LoVo (cell line): ENCODE results near the gene MAPK10.

Experiments used
- DNase-seq: peaks from one replicate; pipeline ENCODE4 v3.0.0-alpha.2; 2016; ENCODE audit warnings: low spot score

Gene MAPK10

GRCh38 chr4:86278126-86278525 is 81.7 kb downstream of the MAPK10 start:
- DNase-seq: no peak

- no peak for DNase-seq
Observed at GRCh38 chr4:86274642-86275041, 85.2 kb downstream of the MAPK10 start.

GRCh38 chr4:86272669-86273068 is 87.2 kb downstream of the MAPK10 start:
- DNase-seq: no peak

GRCh38 chr4:86271057-86271456 is 88.8 kb downstream of the MAPK10 start:
- DNase-seq: no peak

GRCh38 chr4:86269354-86269753 is 90.5 kb downstream of the MAPK10 start:
- no peak for DNase-seq

GRCh38 chr4:86264241-86264640 is 95.6 kb downstream of the MAPK10 start:
- no peak for DNase-seq

GRCh38 chr4:86261636-86262035 is 98.2 kb downstream of the MAPK10 start:
- DNase-seq: no peak

- no peak for DNase-seq
Observed at GRCh38 chr4:86256086-86256485, 103.8 kb downstream of the MAPK10 start.

GRCh38 chr4:86250619-86251018 is 109.2 kb downstream of the MAPK10 start:
- DNase-seq: no peak

GRCh38 chr4:86250006-86250405 is 109.8 kb downstream of the MAPK10 start:
- no peak for DNase-seq

- DNase-seq: no peak
Observed at GRCh38 chr4:86249074-86249473, 110.8 kb downstream of the MAPK10 start.

- no peak for DNase-seq
Observed at GRCh38 chr4:86247906-86248305, 111.9 kb downstream of the MAPK10 start.

GRCh38 chr4:86247320-86247719 is 112.5 kb downstream of the MAPK10 start:
- no peak for DNase-seq

GRCh38 chr4:86243750-86244149 is 116.1 kb downstream of the MAPK10 start:
- DNase-seq: no peak

- DNase-seq: no peak
Observed at GRCh38 chr4:86242677-86243076, 117.2 kb downstream of the MAPK10 start.

- DNase-seq: no peak
Observed at GRCh38 chr4:86235549-86235948, 124.3 kb downstream of the MAPK10 start.

- DNase-seq: no peak
Observed at GRCh38 chr4:86233681-86234080, 126.2 kb downstream of the MAPK10 start.

GRCh38 chr4:86233090-86233489 is 126.8 kb downstream of the MAPK10 start:
- no peak for DNase-seq

GRCh38 chr4:86223472-86223871 is 136.4 kb downstream of the MAPK10 start:
- no peak for DNase-seq

GRCh38 chr4:86221002-86221401 is 138.9 kb downstream of the MAPK10 start:
- no peak for DNase-seq

- DNase-seq: no peak
Observed at GRCh38 chr4:86220121-86220520, 139.7 kb downstream of the MAPK10 start.

GRCh38 chr4:86218746-86219473 is 140.9 kb downstream of the MAPK10 start:
- DNase-seq: no peak

- no peak for DNase-seq
Observed at GRCh38 chr4:86203176-86203575, 156.7 kb downstream of the MAPK10 start.

GRCh38 chr4:86185659-86186058 is 174.2 kb downstream of the MAPK10 start:
- no peak for DNase-seq
